ENCODE results near the gene RECQL. TPM values are rescaled to one million over a fixed set of nuclear protein-coding genes. Genes with fewer than 3 reads are reported as not detected.

RECQL gene
- total RNA-seq, 1 experiment from 2014 or later = 38.2 TPM

- intact Hi-C loops (cut with micrococcal nuclease) = no loop called here
- H2AFZ ChIP-seq (ENCODE audit: low read length) = no peak overlapping the region
- no peaks in the 10 kb centered on the region for H3K4me1 ChIP-seq (ENCODE audit: insufficient read depth, low read length)
- POLR2A ChIA-PET (ENCODE audit: unreplicated experiment) = no interaction called here
- H3K27ac ChIP-seq (ENCODE audit: low read length) = no peak overlapping the region
- no peaks in the 10 kb centered on the region for H3K79me2 ChIP-seq (ENCODE audit: low read length)
- no peak overlapping the region for H3K4me2 ChIP-seq (ENCODE audit: low read length)
- ATAC-seq (no peak), DNase-seq (no peak)
- CTCF ChIA-PET = no interaction called here
- H3K4me3 ChIP-seq (ENCODE audit: low read length) = no peak overlapping the region
- no peak for TF ChIP-seq CTCF (conservative IDR thresholded peaks at IDR 0.05; ENCODE audit: low read depth, low read length)
- no peak for TF ChIP-seq EZH2phosphoT487 (IDR thresholded peaks at IDR 0.05; ENCODE audit: borderline replicate concordance, low read length)
- TF ChIP-seq EZH2 (IDR thresholded peaks at IDR 0.05; ENCODE audit: low read length, unreplicated experiment) = no peak
- no peaks in the 10 kb centered on the region for H3F3A ChIP-seq (ENCODE audit: low read length, unreplicated experiment)
- H4K20me1 ChIP-seq (ENCODE audit: low read length) = no peaks in the 10 kb centered on the region
- BruUV-seq (replicated peaks) = no TSS peak
- no peaks in the 10 kb centered on the region for H3K36me3 ChIP-seq (ENCODE audit: low read depth, low read length)
- no peaks in the 10 kb centered on the region for H3K27me3 ChIP-seq (ENCODE audit: low read length)
- H3K9me3 ChIP-seq (ENCODE audit: low read length) = no peaks in the 10 kb centered on the region
- no peak overlapping the region for H3K9ac ChIP-seq (ENCODE audit: low read length)
- H3K9me2 ChIP-seq (replicated peaks; ENCODE audit: low read length) = no peaks in the 10 kb centered on the region
Observed at GRCh38 chr12:21546716-21547115, 45.3 kb upstream of the RECQL start.

DNA sequence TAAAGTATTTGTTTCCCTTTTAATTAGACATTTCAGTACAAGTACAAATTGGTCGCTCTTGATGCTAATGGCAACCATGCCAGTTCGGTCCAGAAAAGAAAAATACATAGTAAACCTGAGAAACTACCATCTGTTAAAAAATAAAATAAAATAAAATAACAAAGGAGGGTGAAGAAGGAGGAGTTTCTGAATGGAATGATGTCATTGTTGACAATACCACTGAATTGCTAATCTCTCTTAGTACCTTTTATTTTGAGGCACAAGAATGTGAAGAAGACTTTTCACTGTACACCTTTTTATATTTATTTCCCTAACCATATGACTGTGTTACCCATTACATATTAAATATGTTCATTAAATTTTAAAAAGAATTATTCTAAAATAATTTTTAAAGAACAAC lies 44.1 kb upstream of the RECQL start:
- H3K27me3 ChIP-seq (ENCODE audit: low read length) = no peaks in the 10 kb centered on the region
- no peak overlapping the region for H3K27ac ChIP-seq (ENCODE audit: low read length)
- no peaks in the 10 kb centered on the region for H3K9me3 ChIP-seq (ENCODE audit: low read length)
- no peak for TF ChIP-seq EZH2phosphoT487 (IDR thresholded peaks at IDR 0.05; ENCODE audit: borderline replicate concordance, low read length)
- no peak for TF ChIP-seq EZH2 (IDR thresholded peaks at IDR 0.05; ENCODE audit: low read length, unreplicated experiment)
- no peak for TF ChIP-seq CTCF (conservative IDR thresholded peaks at IDR 0.05; ENCODE audit: low read depth, low read length)
- H3K79me2 ChIP-seq (ENCODE audit: low read length) = no peaks in the 10 kb centered on the region
- no peaks in the 10 kb centered on the region for H3F3A ChIP-seq (ENCODE audit: low read length, unreplicated experiment)
- DNase-seq (no peak), ATAC-seq (no peak)
- no peaks in the 10 kb centered on the region for H3K4me1 ChIP-seq (ENCODE audit: insufficient read depth, low read length)
- ChIA-PET CTCF (no interaction called here), POLR2A (ENCODE audit: unreplicated experiment) (no interaction called here)
- intact Hi-C loops (cut with micrococcal nuclease) = no loop called here
- H3K9me2 ChIP-seq (replicated peaks; ENCODE audit: low read length) = no peaks in the 10 kb centered on the region
- no peaks in the 10 kb centered on the region for H3K36me3 ChIP-seq (ENCODE audit: low read depth, low read length)
- H3K4me3 ChIP-seq (ENCODE audit: low read length) = no peak overlapping the region
- no peak overlapping the region for H2AFZ ChIP-seq (ENCODE audit: low read length)
- no TSS peak for BruUV-seq (replicated peaks)
- H4K20me1 ChIP-seq (ENCODE audit: low read length) = no peaks in the 10 kb centered on the region
- no peak overlapping the region for H3K4me2 ChIP-seq (ENCODE audit: low read length)
- H3K9ac ChIP-seq (ENCODE audit: low read length) = no peak overlapping the region

DNA sequence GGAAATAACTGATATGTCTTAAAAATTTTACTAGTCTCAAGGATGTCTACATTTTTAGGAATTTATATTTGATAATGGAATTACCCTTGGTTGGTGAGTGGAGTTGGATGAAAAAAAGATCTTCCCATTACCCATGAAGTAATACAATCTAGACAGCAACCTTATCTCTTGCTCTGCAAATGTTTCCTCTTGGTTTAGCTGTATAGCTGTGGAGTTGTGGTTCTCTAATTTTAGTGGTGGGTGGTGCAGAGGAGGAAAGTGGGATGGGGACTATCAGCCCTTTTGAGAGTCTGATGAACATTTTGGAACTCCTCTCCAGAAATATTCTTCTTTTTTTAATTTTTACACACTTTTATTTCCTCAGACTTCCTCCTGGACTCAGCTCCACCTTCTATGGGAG lies 41.7 kb upstream of the RECQL start:
- no peak overlapping the region for H3K27ac ChIP-seq (ENCODE audit: low read length)
- H3K9me2 ChIP-seq (replicated peaks; ENCODE audit: low read length) = no peaks in the 10 kb centered on the region
- H3K36me3 ChIP-seq (ENCODE audit: low read depth, low read length) = no peaks in the 10 kb centered on the region
- CTCF ChIA-PET = no interaction called here
- no peaks in the 10 kb centered on the region for H3K9me3 ChIP-seq (ENCODE audit: low read length)
- H3K79me2 ChIP-seq (ENCODE audit: low read length) = no peaks in the 10 kb centered on the region
- TF ChIP-seq CTCF (conservative IDR thresholded peaks at IDR 0.05; ENCODE audit: low read depth, low read length) (no peak), EZH2phosphoT487 (IDR thresholded peaks at IDR 0.05; ENCODE audit: borderline replicate concordance, low read length) (no peak), EZH2 (IDR thresholded peaks at IDR 0.05; ENCODE audit: low read length, unreplicated experiment) (no peak)
- no TSS peak for BruUV-seq (replicated peaks)
- DNase-seq (no peak), ATAC-seq (no peak)
- no peaks in the 10 kb centered on the region for H3K27me3 ChIP-seq (ENCODE audit: low read length)
- no peaks in the 10 kb centered on the region for H3F3A ChIP-seq (ENCODE audit: low read length, unreplicated experiment)
- H3K9ac ChIP-seq (ENCODE audit: low read length) = no peak overlapping the region
- intact Hi-C loops (cut with micrococcal nuclease) = no loop called here
- no peak overlapping the region for H2AFZ ChIP-seq (ENCODE audit: low read length)
- no peaks in the 10 kb centered on the region for H4K20me1 ChIP-seq (ENCODE audit: low read length)
- POLR2A ChIA-PET (ENCODE audit: unreplicated experiment) = no interaction called here
- H3K4me2 ChIP-seq (ENCODE audit: low read length) = no peak overlapping the region
- H3K4me1 ChIP-seq (ENCODE audit: insufficient read depth, low read length) = no peaks in the 10 kb centered on the region
- no peak overlapping the region for H3K4me3 ChIP-seq (ENCODE audit: low read length)
